Measurements from ENCODE around the gene STAG2. TPM values are rescaled to one million over a fixed set of nuclear protein-coding genes. Genes with fewer than 3 reads are reported as not detected.
"Not testable (repeated sequence)": the region's sequence is repeated elsewhere in the genome, so short reads cannot be mapped to it uniquely, and the experiment has no call there.

Gene STAG2
- total RNA-seq, 2 experiments from 2014 or later = 84.7 to 89.4 TPM

DNA sequence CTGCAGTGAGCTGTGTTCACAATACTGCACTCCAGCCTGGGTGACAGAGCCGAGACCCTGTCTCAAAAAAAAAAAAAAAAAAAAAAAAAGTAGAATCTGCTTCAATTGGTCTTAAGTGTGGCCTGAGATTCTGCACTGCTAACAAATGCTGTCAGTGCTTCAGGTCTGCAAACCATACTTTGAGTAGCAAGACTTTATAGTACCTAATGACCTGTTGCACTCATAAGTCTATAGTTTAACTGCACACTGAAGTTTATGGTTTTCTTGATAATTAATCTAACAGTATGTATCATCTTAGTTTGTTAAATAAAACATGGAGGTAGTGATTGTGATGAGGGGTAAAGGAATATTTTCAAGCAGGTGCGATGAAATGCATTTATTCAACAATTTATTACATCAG lies 135.6 kb downstream of the STAG2 start:
- Histone ChIP-seq H3K36me3 (ENCODE audit: insufficient read depth, low read length) (peaks cover 60% of the 10 kb centered on the region), H3K27ac (ENCODE audit: low read depth in 1 of 2, low read length in 2 of 2) (no peak overlapping the region), H3K4me3 (ENCODE audit: low read length) (no peak overlapping the region), H3K27me3 (ENCODE audit: control insufficient read depth in 1 of 2, insufficient read depth in 2 of 2, low read length in 2 of 2) (no peaks in the 10 kb centered on the region), H3K9me3 (ENCODE audit: control insufficient read depth in 1 of 2, insufficient read depth in 1 of 2, low read length in 2 of 2) (no peaks in the 10 kb centered on the region), H3K4me1 (ENCODE audit: insufficient read depth, low read length) (no peaks in the 10 kb centered on the region)
- no peak overlapping the region for H3K27ac Mint-ChIP-seq
- H3K4me3 Mint-ChIP-seq = no peak overlapping the region
- ATAC-seq (ENCODE audit: poor library complexity) (no peak), DNase-seq (no peak)
- H3K36me3 Mint-ChIP-seq (ENCODE audit: low read depth) = peaks cover 77% of the 10 kb centered on the region
- TF ChIP-seq, protein P1, sequence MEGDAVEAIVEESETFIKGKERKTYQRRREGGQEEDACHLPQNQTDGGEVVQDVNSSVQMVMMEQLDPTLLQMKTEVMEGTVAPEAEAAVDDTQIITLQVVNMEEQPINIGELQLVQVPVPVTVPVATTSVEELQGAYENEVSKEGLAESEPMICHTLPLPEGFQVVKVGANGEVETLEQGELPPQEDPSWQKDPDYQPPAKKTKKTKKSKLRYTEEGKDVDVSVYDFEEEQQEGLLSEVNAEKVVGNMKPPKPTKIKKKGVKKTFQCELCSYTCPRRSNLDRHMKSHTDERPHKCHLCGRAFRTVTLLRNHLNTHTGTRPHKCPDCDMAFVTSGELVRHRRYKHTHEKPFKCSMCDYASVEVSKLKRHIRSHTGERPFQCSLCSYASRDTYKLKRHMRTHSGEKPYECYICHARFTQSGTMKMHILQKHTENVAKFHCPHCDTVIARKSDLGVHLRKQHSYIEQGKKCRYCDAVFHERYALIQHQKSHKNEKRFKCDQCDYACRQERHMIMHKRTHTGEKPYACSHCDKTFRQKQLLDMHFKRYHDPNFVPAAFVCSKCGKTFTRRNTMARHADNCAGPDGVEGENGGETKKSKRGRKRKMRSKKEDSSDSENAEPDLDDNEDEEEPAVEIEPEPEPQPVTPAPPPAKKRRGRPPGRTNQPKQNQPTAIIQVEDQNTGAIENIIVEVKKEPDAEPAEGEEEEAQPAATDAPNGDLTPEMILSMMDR (IDR thresholded peaks at IDR 0.05) = no peak
- H3K9me3 Mint-ChIP-seq = no peaks in the 10 kb centered on the region
- no peaks in the 10 kb centered on the region for H3K4me1 Mint-ChIP-seq (ENCODE audit: low read depth)
- no peaks in the 10 kb centered on the region for H3K27me3 Mint-ChIP-seq
- CTCF ChIA-PET = interaction anchor here (1.1 kb wide), 1 partner anchor 53 kb away, joined by 3 read pairs; no protein-coding TSS in a partner anchor
- POLR2A ChIA-PET = no interaction called here
- intact Hi-C loops (cut with DNase I, micrococcal nuclease) = no loop called here

DNA sequence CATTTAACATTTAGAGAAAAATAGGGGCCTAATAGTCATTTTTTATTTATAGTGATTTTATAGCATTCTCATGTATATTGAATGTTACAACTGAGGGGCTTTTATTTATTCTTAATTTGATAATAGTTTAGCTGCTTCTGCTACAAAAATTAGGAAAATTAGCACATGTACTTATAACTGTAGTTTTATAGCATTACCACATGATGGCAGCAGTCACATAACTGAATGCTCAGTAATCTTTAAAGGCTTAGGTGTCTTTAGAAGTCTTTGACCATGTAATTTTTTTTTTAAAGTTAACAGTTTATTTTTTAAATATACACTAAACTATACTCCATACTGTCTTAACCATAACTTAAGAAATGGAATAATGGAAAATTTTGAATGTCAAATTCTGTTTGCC lies 136.6 kb downstream of the STAG2 start:
- no peaks in the 10 kb centered on the region for H3K4me1 ChIP-seq (ENCODE audit: insufficient read depth, low read length)
- TF ChIP-seq, protein P1 (IDR thresholded peaks at IDR 0.05) = peak; percentile 50
- H3K27me3 ChIP-seq (ENCODE audit: control insufficient read depth in 1 of 2, insufficient read depth in 2 of 2, low read length in 2 of 2) = no peaks in the 10 kb centered on the region
- peak; percentile 37 for ATAC-seq (ENCODE audit: poor library complexity)
- Mint-ChIP-seq H3K27ac (peak overlapping the region; percentile 33), H3K4me1 (ENCODE audit: low read depth) (no peaks in the 10 kb centered on the region), H3K27me3 (no peaks in the 10 kb centered on the region), H3K4me3 (no peak overlapping the region), H3K9me3 (no peaks in the 10 kb centered on the region), H3K36me3 (ENCODE audit: low read depth) (peaks cover 77% of the 10 kb centered on the region)
- POLR2A ChIA-PET = no interaction called here
- no peak overlapping the region for H3K27ac ChIP-seq (ENCODE audit: low read depth in 1 of 2, low read length in 2 of 2)
- no peaks in the 10 kb centered on the region for H3K9me3 ChIP-seq (ENCODE audit: control insufficient read depth in 1 of 2, insufficient read depth in 1 of 2, low read length in 2 of 2)
- peaks cover 55% of the 10 kb centered on the region for H3K36me3 ChIP-seq (ENCODE audit: insufficient read depth, low read length)
- H3K4me3 ChIP-seq (ENCODE audit: low read length) = no peak overlapping the region
- peak in 3 of 14 experiments; percentile 24 to 42 (median 40) for DNase-seq
- intact Hi-C loops (cut with DNase I, micrococcal nuclease) = no loop called here
- CTCF ChIA-PET = interaction anchor here (1.1 kb wide), 1 partner anchor 54 kb away, joined by 3 read pairs; no protein-coding TSS in a partner anchor

DNA sequence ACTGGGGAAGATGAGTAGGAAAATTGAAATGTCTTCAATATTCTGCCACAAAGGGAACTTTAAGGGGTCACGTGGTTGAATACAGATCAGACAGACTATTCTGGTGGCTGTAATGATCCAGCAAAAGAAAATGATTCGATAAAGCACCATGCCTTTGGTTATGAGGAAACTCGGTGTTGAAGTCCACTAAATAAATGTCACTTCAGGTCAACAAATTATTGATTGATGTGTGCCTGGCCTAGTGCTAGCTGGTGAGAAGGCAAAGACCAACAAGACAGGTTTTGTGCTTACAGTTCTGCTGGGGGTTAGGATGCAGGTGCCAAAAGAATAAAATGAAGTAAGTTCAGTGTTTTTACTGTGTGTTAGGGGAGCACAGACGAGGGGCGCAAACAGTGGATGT lies 142.5 kb downstream of the STAG2 start:
- intact Hi-C loops (cut with DNase I, micrococcal nuclease) = no loop called here
- no peaks in the 10 kb centered on the region for H3K4me1 Mint-ChIP-seq (ENCODE audit: low read depth)
- ATAC-seq (ENCODE audit: poor library complexity) (no peak), DNase-seq (no peak)
- TF ChIP-seq, protein P1 (IDR thresholded peaks at IDR 0.05) = no peak
- no peak overlapping the region for H3K27ac Mint-ChIP-seq
- Histone ChIP-seq H3K4me3 (ENCODE audit: low read length) (no peak overlapping the region), H3K9me3 (ENCODE audit: control insufficient read depth in 1 of 2, insufficient read depth in 1 of 2, low read length in 2 of 2) (no peaks in the 10 kb centered on the region), H3K36me3 (ENCODE audit: insufficient read depth, low read length) (peaks cover 25% of the 10 kb centered on the region), H3K27me3 (ENCODE audit: control insufficient read depth in 1 of 2, insufficient read depth in 2 of 2, low read length in 2 of 2) (no peaks in the 10 kb centered on the region), H3K4me1 (ENCODE audit: insufficient read depth, low read length) (no peaks in the 10 kb centered on the region), H3K27ac (ENCODE audit: low read depth in 1 of 2, low read length in 2 of 2) (no peak overlapping the region)
- peaks cover 46% of the 10 kb centered on the region for H3K36me3 Mint-ChIP-seq (ENCODE audit: low read depth)
- no peaks in the 10 kb centered on the region for H3K27me3 Mint-ChIP-seq
- no peaks in the 10 kb centered on the region for H3K9me3 Mint-ChIP-seq
- no peak overlapping the region for H3K4me3 Mint-ChIP-seq
- ChIA-PET CTCF (no interaction called here), POLR2A (no interaction called here)

DNA sequence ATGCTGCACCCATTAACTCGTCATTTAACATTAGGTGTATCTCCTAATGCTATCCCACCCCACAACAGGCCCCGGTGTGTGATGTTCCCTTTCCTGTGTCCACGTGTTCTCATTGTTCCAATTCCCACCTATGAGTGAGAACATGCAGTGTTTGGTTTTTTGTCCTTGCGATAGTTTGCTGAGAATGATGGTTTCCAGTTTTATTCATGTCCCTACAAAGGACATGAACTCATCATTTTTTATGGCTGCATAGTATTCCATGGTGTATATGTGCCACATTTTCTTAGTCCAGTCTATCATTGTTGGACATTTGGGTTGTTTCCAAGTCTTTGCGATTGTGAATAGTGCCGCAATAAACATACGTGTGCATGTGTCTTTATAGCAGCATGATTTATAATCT lies 143.0 kb downstream of the STAG2 start:
- H3K27ac Mint-ChIP-seq; H3K9me3 Mint-ChIP-seq; H3K9me3 ChIP-seq (ENCODE audit: control insufficient read depth in 1 of 2, insufficient read depth in 1 of 2, low read length in 2 of 2); H3K27ac ChIP-seq (ENCODE audit: low read depth in 1 of 2, low read length in 2 of 2); H3K4me1 Mint-ChIP-seq (ENCODE audit: low read depth); intact Hi-C loops (cut with DNase I, micrococcal nuclease); POLR2A ChIA-PET; H3K27me3 ChIP-seq (ENCODE audit: control insufficient read depth in 1 of 2, insufficient read depth in 2 of 2, low read length in 2 of 2); ATAC-seq (ENCODE audit: poor library complexity); CTCF ChIA-PET; DNase-seq; H3K27me3 Mint-ChIP-seq; H3K4me3 ChIP-seq (ENCODE audit: low read length); H3K4me1 ChIP-seq (ENCODE audit: insufficient read depth, low read length); H3K4me3 Mint-ChIP-seq: not testable (repeated sequence)
- peaks cover 41% of the 10 kb centered on the region for H3K36me3 Mint-ChIP-seq (ENCODE audit: low read depth)
- peaks cover 21% of the 10 kb centered on the region for H3K36me3 ChIP-seq (ENCODE audit: insufficient read depth, low read length)

Measured in CD4-positive, alpha-beta T cell (primary cell).